Smooth muscle cell (in vitro differentiated cells): ENCODE data around the gene KIAA2012. TPM values are rescaled to one million over a fixed set of nuclear protein-coding genes. Genes with fewer than 3 reads are reported as not detected.

Experiments used
- DNase-seq: peaks from one replicate; lab custom pipeline; 2025; ENCODE audit not compliant: unreplicated experiment; lab: John Stamatoyannopoulos, UW
- H2AFZ ChIP-seq: fragments of 200-600 bp; sonication (generic); 2 replicates; pipeline ENCODE4 v1.6.0; 2016; ENCODE audit warnings: antibody characterized with exemption, low read depth, mild to moderate bottlenecking
- H3F3A ChIP-seq: fragments of 200-600 bp; sonication (generic); 2 replicates; pipeline ENCODE4 v1.6.0; 2017; ENCODE audit warnings: antibody characterized with exemption, low read depth
- H3K27ac ChIP-seq: fragments of 200-600 bp; sonication (generic); 2 replicates; pipeline ENCODE4 v1.5.1; 2016; ENCODE audit warnings: low read depth, mild to moderate bottlenecking
- H3K27me3 ChIP-seq: fragments of 200-600 bp; sonication (generic); 2 replicates; pipeline ENCODE4 v1.6.1; 2016; ENCODE audit warnings: low read depth, mild to moderate bottlenecking
- H3K36me3 ChIP-seq: fragments of 200-600 bp; sonication (generic); 2 replicates; pipeline ENCODE4 v1.5.1; 2016; ENCODE audit warnings: low read depth
- H3K4me1 ChIP-seq: fragments of 200-600 bp; sonication (generic); 2 replicates; pipeline ENCODE4 v1.5.1; 2016; ENCODE audit warnings: low read depth
- H3K4me2 ChIP-seq: fragments of 200-600 bp; sonication (generic); 2 replicates; pipeline ENCODE4 v1.6.0; 2016; ENCODE audit warnings: mild to moderate bottlenecking
- H3K4me3 ChIP-seq: fragments of 200-600 bp; sonication (generic); 2 replicates; pipeline ENCODE4 v1.5.1; 2016; ENCODE audit warnings: mild to moderate bottlenecking
- H3K79me2 ChIP-seq: fragments of 200-600 bp; sonication (generic); 2 replicates; pipeline ENCODE4 v1.6.0; 2016; ENCODE audit warnings: low read depth, mild to moderate bottlenecking
- H3K9ac ChIP-seq: fragments of 200-600 bp; sonication (generic); 2 replicates; pipeline ENCODE4 v1.6.0; 2016; ENCODE audit warnings: low read depth
- H3K9me3 ChIP-seq: fragments of 200-600 bp; sonication (generic); replicated peaks from 2 replicates; pipeline ENCODE4 v1.5.1; 2016; ENCODE audit warnings: low read depth
- H4K20me1 ChIP-seq: fragments of 200-600 bp; sonication (generic); 2 replicates; pipeline ENCODE4 v1.6.0; 2016; ENCODE audit warnings: low read depth
- WGBS: methylation state at CpG from one replicate; pipeline ENCODE4 v1.1.7; 2016; ENCODE audit warnings: low lambda C conversion rate; 5-methylcytosine and 5-hydroxymethylcytosine counted together
- polyA plus RNA-seq: library from polyadenylated mRNA; unstranded; fragments of >200 nt; fragmentation: Nextera tagmentation; extraction: Ambion mirVana; gene quantifications from 2 replicates; pipeline ENCODE4 v1.2.1, GENCODE V29; 2016
- total RNA-seq: library from RNA; depleted of rRNA; stranded (reverse); fragments of >200 nt; gene quantifications from 2 replicates; pipeline ENCODE4 v1.2.3, GENCODE V29; 2014
- TF ChIP-seq, protein P1 (sequence below): fragments of 200-600 bp; sonication (generic); IDR thresholded peaks from 2 replicates; pipeline ENCODE4 v1.5.1; 2017; ENCODE audit warnings: borderline replicate concordance, mild to moderate bottlenecking, antibody characterized with exemption; ENCODE audit not compliant: insufficient read depth, poor library complexity, severe bottlenecking

KIAA2012 gene
- total and polyA plus RNA-seq, 2 experiments from 2014 or later = not detected

DNA sequence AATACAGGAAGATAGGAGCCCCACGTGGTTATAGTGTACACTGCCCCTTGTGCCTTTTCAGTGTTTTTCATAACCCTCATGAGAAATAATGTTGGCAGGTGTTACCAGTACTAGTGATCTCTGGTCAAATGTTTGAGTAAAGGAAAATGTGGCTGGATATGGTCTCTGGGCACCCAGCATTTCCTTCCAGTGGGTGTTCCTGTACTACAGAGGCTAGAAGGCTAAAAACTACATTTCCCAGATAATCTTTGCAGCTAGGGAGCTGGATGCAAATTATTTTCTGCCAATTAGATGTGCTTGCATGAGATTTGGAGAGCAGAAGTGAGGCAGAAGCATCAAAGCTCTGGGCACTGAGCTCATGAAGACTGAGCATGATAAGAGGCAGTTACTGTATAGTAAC, 45.1 kb downstream of the KIAA2012 start:
- peaks cover 18% of the 10 kb centered on the region for H3K4me1 ChIP-seq
- 88% methylated on average over 1 of the region's 1 CpG for WGBS
- DNase-seq = no peak

DNA sequence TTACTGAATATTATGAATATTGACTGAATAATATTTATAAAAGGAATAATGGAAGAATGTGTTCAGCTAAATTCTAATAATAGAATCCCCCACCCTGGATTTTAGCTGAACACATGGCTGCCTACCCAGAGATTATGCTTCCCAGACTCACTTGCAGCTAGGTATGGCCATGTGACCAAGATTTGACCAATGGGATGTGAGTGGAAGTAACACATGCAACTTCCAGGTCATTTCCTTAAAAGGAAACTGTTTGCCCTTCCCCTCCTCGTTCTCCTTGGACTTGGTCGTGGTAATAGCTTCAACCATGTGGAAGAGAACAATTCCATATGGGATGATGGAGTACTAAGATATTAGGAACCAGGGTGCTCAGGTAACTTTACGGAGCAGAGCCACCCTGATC, 47.8 kb downstream of the KIAA2012 start:
- Histone ChIP-seq H4K20me1 (no peaks in the 10 kb centered on the region), H3K9ac (no peak overlapping the region), H3K79me2 (no peaks in the 10 kb centered on the region), H2AFZ (no peak overlapping the region), H3K4me3 (no peak overlapping the region), H3K27me3 (no peaks in the 10 kb centered on the region), H3F3A (no peaks in the 10 kb centered on the region), H3K36me3 (no peaks in the 10 kb centered on the region), H3K27ac (no peak overlapping the region), H3K4me1 (peaks cover 7% of the 10 kb centered on the region), H3K4me2 (no peak overlapping the region), H3K9me3 (no peaks in the 10 kb centered on the region)
- DNase-seq = no peak
- 93% methylated on average over 3 of the region's 3 CpGs for WGBS
- TF ChIP-seq, protein P1, sequence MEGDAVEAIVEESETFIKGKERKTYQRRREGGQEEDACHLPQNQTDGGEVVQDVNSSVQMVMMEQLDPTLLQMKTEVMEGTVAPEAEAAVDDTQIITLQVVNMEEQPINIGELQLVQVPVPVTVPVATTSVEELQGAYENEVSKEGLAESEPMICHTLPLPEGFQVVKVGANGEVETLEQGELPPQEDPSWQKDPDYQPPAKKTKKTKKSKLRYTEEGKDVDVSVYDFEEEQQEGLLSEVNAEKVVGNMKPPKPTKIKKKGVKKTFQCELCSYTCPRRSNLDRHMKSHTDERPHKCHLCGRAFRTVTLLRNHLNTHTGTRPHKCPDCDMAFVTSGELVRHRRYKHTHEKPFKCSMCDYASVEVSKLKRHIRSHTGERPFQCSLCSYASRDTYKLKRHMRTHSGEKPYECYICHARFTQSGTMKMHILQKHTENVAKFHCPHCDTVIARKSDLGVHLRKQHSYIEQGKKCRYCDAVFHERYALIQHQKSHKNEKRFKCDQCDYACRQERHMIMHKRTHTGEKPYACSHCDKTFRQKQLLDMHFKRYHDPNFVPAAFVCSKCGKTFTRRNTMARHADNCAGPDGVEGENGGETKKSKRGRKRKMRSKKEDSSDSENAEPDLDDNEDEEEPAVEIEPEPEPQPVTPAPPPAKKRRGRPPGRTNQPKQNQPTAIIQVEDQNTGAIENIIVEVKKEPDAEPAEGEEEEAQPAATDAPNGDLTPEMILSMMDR = no peak

More for the DNA sequence above, 45.1 kb downstream of the KIAA2012 start:
- peaks cover 9% of the 10 kb centered on the region for H3F3A ChIP-seq
- H2AFZ ChIP-seq = no peak overlapping the region
- H3K27ac ChIP-seq = no peak overlapping the region
- H3K4me3 ChIP-seq = no peak overlapping the region
- TF ChIP-seq, protein P1 = no peak
- H3K4me2 ChIP-seq = no peak overlapping the region
- no peaks in the 10 kb centered on the region for H3K9me3 ChIP-seq
- H3K36me3 ChIP-seq = no peaks in the 10 kb centered on the region
- no peaks in the 10 kb centered on the region for H3K79me2 ChIP-seq
- no peak overlapping the region for H3K9ac ChIP-seq
- no peaks in the 10 kb centered on the region for H3K27me3 ChIP-seq
- no peaks in the 10 kb centered on the region for H4K20me1 ChIP-seq

DNA sequence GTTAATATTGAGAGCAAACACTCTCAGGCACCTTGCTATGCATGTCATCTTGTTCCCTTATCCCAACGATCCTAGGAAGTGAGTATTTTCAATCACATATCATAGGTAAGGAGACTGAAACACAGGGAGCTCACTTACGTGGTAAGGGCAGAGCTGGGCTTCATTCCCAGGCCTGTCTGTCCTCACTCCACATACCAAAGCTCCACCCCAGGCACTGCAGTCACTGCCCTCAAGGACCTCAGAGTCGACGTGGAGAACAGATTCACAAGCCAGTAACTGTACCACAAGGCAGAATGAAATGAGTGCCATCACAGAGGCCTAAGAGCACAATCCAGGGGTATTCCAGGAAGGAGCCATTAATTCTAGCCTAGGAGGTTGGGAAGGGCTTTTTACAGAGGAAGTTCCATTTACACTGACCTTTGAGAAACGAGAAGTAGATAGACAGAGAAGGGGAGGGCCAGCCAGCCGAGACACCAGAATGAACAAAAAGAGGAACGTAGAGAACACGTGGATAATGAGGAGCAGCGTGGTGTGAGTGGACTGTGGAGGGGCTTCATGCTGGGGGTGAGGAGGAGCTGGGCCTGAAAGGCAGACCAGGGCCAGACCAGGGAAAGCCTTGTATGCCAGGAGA, 48.6 kb downstream of the KIAA2012 start:
- Histone ChIP-seq H3K27ac (no peak overlapping the region), H2AFZ (no peak overlapping the region), H3K36me3 (no peaks in the 10 kb centered on the region), H4K20me1 (no peaks in the 10 kb centered on the region), H3K4me1 (peaks cover 7% of the 10 kb centered on the region), H3K79me2 (no peaks in the 10 kb centered on the region), H3K4me3 (no peak overlapping the region), H3K9me3 (no peaks in the 10 kb centered on the region), H3K4me2 (no peak overlapping the region), H3F3A (no peaks in the 10 kb centered on the region), H3K27me3 (no peaks in the 10 kb centered on the region), H3K9ac (no peak overlapping the region)
- TF ChIP-seq, protein P1 = no peak
- no peak for DNase-seq
- WGBS = 79% methylated on average over 9 of the region's 9 CpGs

DNA sequence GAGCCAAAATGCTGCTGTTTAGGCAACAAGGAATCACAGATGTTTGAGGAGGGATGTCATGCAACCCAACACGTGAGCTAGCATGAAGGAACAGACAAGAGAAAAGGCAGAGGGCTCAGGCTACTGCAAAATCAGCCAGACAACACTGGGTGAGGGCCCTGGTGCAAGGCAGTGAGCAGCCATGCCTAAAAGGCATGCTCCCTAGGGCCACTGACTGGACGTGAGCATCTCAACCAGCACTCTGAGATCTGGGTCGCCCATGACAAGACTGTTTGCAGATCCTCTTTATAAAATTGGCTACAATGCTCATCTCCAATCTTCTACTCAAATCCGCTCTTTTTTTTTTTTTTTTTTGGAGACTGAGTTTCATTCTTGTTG, 49.1 kb downstream of the KIAA2012 start:
- no peak for DNase-seq
- Histone ChIP-seq H3K4me2 (no peak overlapping the region), H3K4me3 (no peak overlapping the region), H3F3A (no peaks in the 10 kb centered on the region), H2AFZ (no peak overlapping the region), H3K9ac (no peak overlapping the region), H3K27me3 (no peaks in the 10 kb centered on the region), H3K27ac (no peak overlapping the region), H3K9me3 (no peaks in the 10 kb centered on the region), H3K79me2 (no peaks in the 10 kb centered on the region), H3K36me3 (no peaks in the 10 kb centered on the region), H4K20me1 (no peaks in the 10 kb centered on the region), H3K4me1 (peaks cover 7% of the 10 kb centered on the region)
- TF ChIP-seq, protein P1 = no peak
- 96% methylated on average over 4 of the region's 4 CpGs for WGBS
